A549 (cell line): ENCODE results near the gene FAM120B.

Source experiments
- CTCF ChIP-seq: fragments of >200 bp; sonication (Bioruptor Twin); formaldehyde crosslinking; IDR thresholded peaks from 3 replicates; pipeline ENCODE4 v1.5.1; 2016
- NFE2L2 ChIP-seq: fragments of 150-350 bp; conservative IDR thresholded peaks from 2 replicates; pipeline ENCODE4 v1.6.1; 2014; ENCODE audit warnings: low read length
- POLR2A ChIP-seq: IDR thresholded peaks from 2 replicates; pipeline ENCODE4 v1.6.1; 2012; ENCODE audit warnings: mild to moderate bottlenecking, low read length
- USF2 ChIP-seq: fragments of 450-650 bp; IDR thresholded peaks from 2 replicates; pipeline ENCODE4 v1.6.1; 2014; ENCODE audit warnings: antibody characterized with exemption

- TF ChIP-seq POLR2A, result no peak
- TF ChIP-seq CTCF, result no peak
- no peak for TF ChIP-seq USF2
- TF ChIP-seq NFE2L2, result no peak
These were observed 31.6 kb upstream of the FAM120B start for GRCh38 chr6:170274713-170275560.
